Endodermal cell (in vitro differentiated cells): ENCODE measurements around the gene PRLH. TPM values are rescaled to one million over a fixed set of nuclear protein-coding genes. Genes with fewer than 3 reads are reported as not detected.

Source experiments
- DNase-seq: peaks from one replicate; pipeline ENCODE4 v3.0.0-alpha.2; 2017
- H3K27ac ChIP-seq: 2 replicates; pipeline ENCODE4 v1.5.1; 2013; ENCODE audit warnings: mild to moderate bottlenecking, low read depth, low read length, moderate library complexity
- H3K27me3 ChIP-seq: 2 replicates; pipeline ENCODE4 v1.6.1; 2013; ENCODE audit warnings: mild to moderate bottlenecking, low read length, moderate library complexity; ENCODE audit not compliant: insufficient read depth, control insufficient read depth, poor library complexity, severe bottlenecking
- H3K36me3 ChIP-seq: 2 replicates; pipeline ENCODE4 v1.7.0; 2013; ENCODE audit warnings: mild to moderate bottlenecking, low read length, moderate library complexity; ENCODE audit not compliant: control insufficient read depth, insufficient read depth
- H3K4me1 ChIP-seq: one replicate; pipeline ENCODE4 v1.7.0; 2013; ENCODE audit warnings: low read length; ENCODE audit not compliant: control insufficient read depth, insufficient read depth
- H3K4me3 ChIP-seq: 2 replicates; pipeline ENCODE4 v1.5.1; 2013; ENCODE audit warnings: mild to moderate bottlenecking, low read length, moderate library complexity
- H3K9ac ChIP-seq: 2 replicates; pipeline ENCODE4 v1.6.1; 2013; ENCODE audit warnings: mild to moderate bottlenecking, low read length, moderate library complexity; ENCODE audit not compliant: poor library complexity, severe bottlenecking; ENCODE audit errors: extremely low read depth
- H3K9me3 ChIP-seq: 2 replicates; pipeline ENCODE4 v1.6.1; 2013; ENCODE audit warnings: mild to moderate bottlenecking, low read length, moderate library complexity; ENCODE audit not compliant: control insufficient read depth
- H3K27ac Mint-ChIP-seq: 2 replicates; pipeline ENCODE4 v1.8.0; 2020; ENCODE audit warnings: mixed read lengths
- H3K27me3 Mint-ChIP-seq: 2 replicates; pipeline ENCODE4 v1.8.0; 2021; ENCODE audit warnings: mild to moderate bottlenecking, mixed read lengths; ENCODE audit not compliant: insufficient read depth
- H3K36me3 Mint-ChIP-seq: 2 replicates; pipeline ENCODE4 v1.8.0; 2020; ENCODE audit warnings: low read depth, mixed read lengths
- H3K4me1 Mint-ChIP-seq: 2 replicates; pipeline ENCODE4 v1.8.0; 2020; ENCODE audit warnings: mixed read lengths
- H3K4me3 Mint-ChIP-seq: 2 replicates; pipeline ENCODE4 v1.8.0; 2020; ENCODE audit warnings: mild to moderate bottlenecking, moderate library complexity, mixed read lengths
- H3K9me3 Mint-ChIP-seq: 2 replicates; pipeline ENCODE4 v1.8.0; 2020; ENCODE audit warnings: mild to moderate bottlenecking, mixed read lengths
- WGBS, 2 experiments: methylation state at CpG; one replicate each; pipeline versions ENCODE4 v1.1.5 to v1.1.7; 2013; ENCODE audit warnings: missing lambda C conversion rate in 2 of 2, mixed read lengths in 1 of 2; ENCODE audit not compliant: insufficient coverage in 1 of 2, insufficient read length in 1 of 2; 5-methylcytosine and 5-hydroxymethylcytosine counted together
- total RNA-seq, 2 donors: library from RNA; stranded (reverse); fragmentation: NEBNext Ultra II Directional in 1 of 2; extraction: Animal tissue kit (Norgen Biotek cat#: 25700) in 1 of 2; gene quantifications; 2 replicates in 1 of 2; 3 replicates in 1 of 2; pipeline ENCODE4 v1.2.1, GENCODE V29; 2021
- TF ChIP-seq, protein P1 (sequence below): fragments of 200-600 bp; sonication (generic); conservative IDR thresholded peaks from 2 replicates; pipeline ENCODE4 v1.5.0; 2021; ENCODE audit warnings: antibody characterized with exemption, mild to moderate bottlenecking

The PRLH gene
- total RNA-seq, 2 donors from 2014 or later, result not detected

DNA sequence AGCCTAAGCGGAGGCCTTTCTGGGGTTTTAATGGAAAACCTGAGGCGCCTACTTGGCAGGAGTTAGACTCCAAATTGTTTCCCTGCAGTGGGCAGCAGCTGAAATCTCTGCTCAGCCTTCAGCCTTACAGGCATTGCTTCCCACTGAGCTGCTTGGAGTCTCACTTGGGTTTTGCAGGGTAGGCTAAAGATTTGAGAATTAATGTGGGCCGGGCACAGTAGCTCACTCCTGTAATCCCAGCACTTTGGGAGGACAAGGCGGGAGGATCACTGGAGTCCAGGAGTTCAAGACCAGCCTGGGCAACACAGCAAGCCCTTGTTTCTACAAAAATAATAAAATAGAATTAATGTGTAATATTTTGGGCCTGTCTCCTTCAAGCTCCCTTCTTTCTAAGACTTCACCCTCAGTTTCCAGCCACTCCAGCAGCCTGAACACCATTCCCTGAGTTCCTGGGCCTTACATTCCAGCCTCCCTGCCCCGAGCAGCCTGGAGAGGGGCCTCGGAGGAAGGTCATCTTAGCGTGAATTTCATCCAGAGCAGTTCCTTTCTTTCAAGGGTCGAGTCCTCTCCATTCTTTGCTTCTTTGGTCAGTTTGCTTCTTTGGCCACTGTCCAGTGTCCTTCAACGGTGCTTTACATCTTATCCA lies 33.2 kb downstream of the PRLH start:
- no peak overlapping the region for H3K27ac ChIP-seq
- no peak overlapping the region for H3K4me3 ChIP-seq
- peaks cover 19% of the 10 kb centered on the region for H3K36me3 ChIP-seq
- no peak overlapping the region for H3K4me3 Mint-ChIP-seq
- peaks cover 14% of the 10 kb centered on the region for H3K36me3 Mint-ChIP-seq
- H3K9me3 Mint-ChIP-seq, result peaks cover 9% of the 10 kb centered on the region
- no peaks in the 10 kb centered on the region for H3K27me3 ChIP-seq
- WGBS, 2 experiments, result 92 to 95% methylated on average over 9 of the region's 9 CpGs
- peak overlapping the region; percentile 80 for H3K27ac Mint-ChIP-seq
- TF ChIP-seq, protein P1, sequence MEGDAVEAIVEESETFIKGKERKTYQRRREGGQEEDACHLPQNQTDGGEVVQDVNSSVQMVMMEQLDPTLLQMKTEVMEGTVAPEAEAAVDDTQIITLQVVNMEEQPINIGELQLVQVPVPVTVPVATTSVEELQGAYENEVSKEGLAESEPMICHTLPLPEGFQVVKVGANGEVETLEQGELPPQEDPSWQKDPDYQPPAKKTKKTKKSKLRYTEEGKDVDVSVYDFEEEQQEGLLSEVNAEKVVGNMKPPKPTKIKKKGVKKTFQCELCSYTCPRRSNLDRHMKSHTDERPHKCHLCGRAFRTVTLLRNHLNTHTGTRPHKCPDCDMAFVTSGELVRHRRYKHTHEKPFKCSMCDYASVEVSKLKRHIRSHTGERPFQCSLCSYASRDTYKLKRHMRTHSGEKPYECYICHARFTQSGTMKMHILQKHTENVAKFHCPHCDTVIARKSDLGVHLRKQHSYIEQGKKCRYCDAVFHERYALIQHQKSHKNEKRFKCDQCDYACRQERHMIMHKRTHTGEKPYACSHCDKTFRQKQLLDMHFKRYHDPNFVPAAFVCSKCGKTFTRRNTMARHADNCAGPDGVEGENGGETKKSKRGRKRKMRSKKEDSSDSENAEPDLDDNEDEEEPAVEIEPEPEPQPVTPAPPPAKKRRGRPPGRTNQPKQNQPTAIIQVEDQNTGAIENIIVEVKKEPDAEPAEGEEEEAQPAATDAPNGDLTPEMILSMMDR, result no peak
- H3K9ac ChIP-seq, result no peak overlapping the region
- peaks cover 73% of the 10 kb centered on the region for H3K4me1 Mint-ChIP-seq
- H3K9me3 ChIP-seq, result peaks cover 1% of the 10 kb centered on the region
- no peaks in the 10 kb centered on the region for H3K27me3 Mint-ChIP-seq
- H3K4me1 ChIP-seq, result peaks cover 33% of the 10 kb centered on the region
- no peak for DNase-seq

DNA sequence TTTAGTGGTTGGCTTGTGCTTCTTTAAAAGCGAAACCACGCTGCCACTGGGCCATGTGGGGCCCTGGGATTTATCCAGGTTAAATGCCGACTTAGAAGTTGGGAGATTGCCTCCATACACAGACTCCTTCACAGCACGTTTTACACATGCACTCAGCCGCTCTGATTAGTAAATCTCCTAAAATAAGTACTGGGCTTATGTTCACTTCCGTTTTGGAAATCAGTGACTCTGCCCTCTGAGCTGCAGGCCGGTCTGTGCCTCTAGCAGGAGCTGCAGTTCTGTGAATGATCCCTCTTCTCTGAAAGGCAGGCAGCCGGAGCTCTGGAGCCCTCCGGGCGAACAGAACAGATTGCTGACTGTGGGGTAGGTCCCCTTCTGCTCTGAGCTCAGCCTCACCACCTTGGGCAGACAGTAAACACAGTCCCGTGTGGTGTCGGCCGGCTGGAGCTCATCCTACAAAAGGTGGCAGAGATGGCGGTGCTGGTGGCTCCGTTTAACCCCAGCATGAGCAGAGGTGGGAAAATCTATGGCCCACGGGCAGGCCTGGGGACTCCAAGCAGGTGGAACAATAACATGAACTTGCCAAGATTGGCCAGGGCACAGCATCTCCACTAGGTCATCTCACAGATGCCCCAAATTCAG lies 34.0 kb downstream of the PRLH start:
- no peak overlapping the region for H3K4me3 ChIP-seq
- peaks cover 26% of the 10 kb centered on the region for H3K36me3 ChIP-seq
- TF ChIP-seq, protein P1, result no peak
- Mint-ChIP-seq H3K27me3 (no peaks in the 10 kb centered on the region), H3K9me3 (peaks cover 14% of the 10 kb centered on the region), H3K4me1 (peaks cover 67% of the 10 kb centered on the region), H3K4me3 (no peak overlapping the region), H3K27ac (peak overlapping the region; percentile 97), H3K36me3 (peaks cover 15% of the 10 kb centered on the region)
- H3K27ac ChIP-seq, result no peak overlapping the region
- H3K9ac ChIP-seq, result no peak overlapping the region
- H3K27me3 ChIP-seq, result no peaks in the 10 kb centered on the region
- peak; percentile 53 for DNase-seq
- H3K9me3 ChIP-seq, result peaks cover 9% of the 10 kb centered on the region
- H3K4me1 ChIP-seq, result peaks cover 33% of the 10 kb centered on the region
- WGBS, 2 experiments, result 91 to 97% methylated on average over 12 to 16 of the region's 16 CpGs

DNA sequence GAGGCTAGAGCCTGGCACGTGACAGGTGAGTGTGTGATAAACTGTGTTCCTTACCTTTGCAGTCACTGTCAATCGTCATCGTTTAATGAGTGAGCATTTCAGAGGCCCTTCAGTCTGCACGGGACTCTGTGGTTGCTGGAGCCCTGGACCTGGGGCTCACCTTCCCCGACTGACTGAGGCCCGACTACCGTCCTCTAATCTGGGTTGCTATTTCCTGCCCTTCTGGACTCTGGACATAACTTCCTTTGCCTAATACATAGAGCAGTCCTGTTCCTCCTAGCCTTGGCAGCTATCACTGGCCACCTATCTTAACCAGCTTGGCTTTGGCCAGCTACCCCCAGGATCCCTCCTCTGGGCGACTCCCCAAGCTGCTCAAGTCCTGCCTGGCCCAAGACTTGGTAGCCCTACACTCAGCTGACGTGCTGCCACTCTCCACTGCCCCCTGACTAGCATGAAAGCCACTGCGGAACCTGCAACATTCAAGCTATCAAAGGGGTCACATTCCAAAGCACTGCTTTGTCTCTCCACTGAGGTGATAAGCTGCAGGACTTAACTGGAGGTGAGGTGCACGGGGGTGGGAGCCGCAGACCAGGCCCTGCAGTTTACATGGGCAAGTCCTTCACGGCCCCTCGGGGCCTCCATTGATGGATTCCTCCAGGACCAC lies 35.2 kb downstream of the PRLH start:
- DNase-seq, result peak; percentile 93
- TF ChIP-seq, protein P1, result peak; percentile 69
- H3K9ac ChIP-seq, result no peak overlapping the region
- Mint-ChIP-seq H3K36me3 (peaks cover 17% of the 10 kb centered on the region), H3K27me3 (no peaks in the 10 kb centered on the region), H3K9me3 (peaks cover 26% of the 10 kb centered on the region), H3K4me3 (peak overlapping the region; percentile 35), H3K4me1 (peaks cover 66% of the 10 kb centered on the region), H3K27ac (peak overlapping the region; percentile 97)
- 67 to 68% methylated on average over 10 to 14 of the region's 14 CpGs for WGBS, 2 experiments
- peak overlapping the region; percentile 57 for H3K4me3 ChIP-seq
- no peak overlapping the region for H3K27ac ChIP-seq
- H3K27me3 ChIP-seq, result no peaks in the 10 kb centered on the region
- peaks cover 36% of the 10 kb centered on the region for H3K36me3 ChIP-seq
- peaks cover 21% of the 10 kb centered on the region for H3K9me3 ChIP-seq
- peaks cover 33% of the 10 kb centered on the region for H3K4me1 ChIP-seq
